GM19328 (cell line): ENCODE data around the gene HECTD4.
"Not testable (repeated sequence)": the region's sequence is repeated elsewhere in the genome, so short reads cannot be mapped to it uniquely, and the experiment has no call there.

ENCODE experiments used
- ATAC-seq: cut with Tn5 transposase; IDR thresholded peaks from one replicate; pipeline ENCODE4 v1.9.1; 2021; ENCODE audit warnings: mild to moderate bottlenecking, moderate library complexity; ENCODE audit not compliant: unreplicated experiment

Gene HECTD4

DNA sequence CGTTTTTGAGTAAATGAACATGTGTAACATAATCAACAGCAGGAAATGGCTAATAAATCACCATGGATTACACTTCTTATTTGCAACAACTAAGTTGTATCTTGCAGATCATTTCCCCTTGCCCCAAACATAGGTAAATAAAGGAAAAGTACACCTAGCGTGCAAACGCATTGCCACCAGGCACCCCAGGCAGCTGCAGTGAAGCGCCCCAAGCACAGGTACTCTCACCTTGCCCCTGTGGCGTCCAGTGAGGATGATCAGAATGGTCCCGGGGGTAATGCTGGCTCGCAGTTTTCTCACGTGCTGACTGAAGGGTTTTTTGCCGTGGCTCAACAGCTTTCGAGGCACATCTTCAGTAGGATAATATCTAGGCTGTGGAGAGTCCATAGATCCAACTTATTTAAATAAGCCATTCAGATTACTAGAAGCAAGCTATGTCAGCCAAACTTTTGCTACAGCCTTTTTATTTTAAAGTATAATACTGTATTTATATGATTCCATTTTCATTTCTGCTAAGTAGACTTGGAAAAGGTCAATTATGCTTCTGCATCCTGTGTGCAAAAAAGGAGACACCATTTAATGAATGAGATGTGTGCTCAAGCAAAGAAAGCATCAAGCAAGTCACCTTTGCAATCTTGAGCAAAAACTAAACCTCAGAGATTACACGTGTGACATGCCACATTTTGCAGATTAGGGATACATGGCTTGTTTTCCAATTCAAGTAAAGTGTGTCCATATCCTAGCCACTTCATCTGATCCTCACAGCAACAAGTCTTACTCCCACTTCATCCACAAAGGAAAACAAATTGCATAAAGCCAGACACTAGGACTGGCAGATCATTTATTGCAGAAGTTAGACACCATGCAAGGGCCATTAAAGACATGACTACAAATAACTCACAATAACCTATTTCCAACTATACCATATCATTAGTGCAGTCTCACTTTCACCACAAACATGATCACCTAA is 24.6 kb upstream of the HECTD4 start:
- ATAC-seq = no peak

DNA sequence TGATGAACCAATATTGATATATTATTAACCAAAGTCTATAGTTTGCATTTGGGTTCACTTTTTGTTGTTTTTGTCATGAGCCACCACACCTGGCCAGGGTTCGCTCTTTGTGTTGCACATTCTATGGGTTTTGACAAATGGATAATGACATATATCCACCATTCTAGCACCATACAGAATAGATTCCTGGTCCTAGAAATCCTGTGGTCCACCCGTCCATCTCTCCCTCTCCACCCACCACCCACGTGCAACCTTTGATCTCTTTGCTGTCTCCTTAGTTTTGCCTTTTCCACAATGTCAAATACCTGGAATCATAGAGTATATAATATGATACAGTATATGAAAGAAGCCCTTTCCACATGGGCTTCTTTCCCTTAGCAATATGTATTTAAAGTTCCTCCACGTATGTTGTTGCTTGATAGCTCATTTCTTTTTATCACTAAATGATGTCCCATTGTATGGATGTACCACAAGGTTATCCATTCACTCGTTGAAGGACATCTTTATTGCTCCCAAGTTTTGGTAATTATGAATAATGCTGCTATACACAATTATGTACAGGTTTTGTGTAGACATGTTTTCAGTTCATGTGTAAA is 19.8 kb upstream of the HECTD4 start:
- ATAC-seq = no peak

DNA sequence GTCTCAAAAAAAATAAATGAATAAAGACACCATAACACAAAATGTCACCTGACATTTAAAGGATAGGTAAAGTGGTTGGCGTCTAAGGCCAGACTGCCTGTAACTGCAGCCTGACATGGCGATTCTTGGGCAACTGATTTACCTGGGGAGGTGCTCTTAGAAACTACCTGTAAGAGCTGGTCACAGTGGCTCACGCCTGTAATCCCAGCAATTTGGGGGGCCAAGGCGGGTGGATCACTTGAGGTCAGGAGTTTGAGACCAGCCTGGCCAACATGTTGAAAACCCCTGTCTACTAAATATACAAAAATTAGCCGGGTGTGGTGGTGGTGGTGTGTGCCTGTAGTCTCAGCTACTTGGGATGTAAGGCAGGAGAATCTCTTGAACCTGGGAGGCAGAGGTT is 18.8 kb upstream of the HECTD4 start:
- ATAC-seq = no peak

DNA sequence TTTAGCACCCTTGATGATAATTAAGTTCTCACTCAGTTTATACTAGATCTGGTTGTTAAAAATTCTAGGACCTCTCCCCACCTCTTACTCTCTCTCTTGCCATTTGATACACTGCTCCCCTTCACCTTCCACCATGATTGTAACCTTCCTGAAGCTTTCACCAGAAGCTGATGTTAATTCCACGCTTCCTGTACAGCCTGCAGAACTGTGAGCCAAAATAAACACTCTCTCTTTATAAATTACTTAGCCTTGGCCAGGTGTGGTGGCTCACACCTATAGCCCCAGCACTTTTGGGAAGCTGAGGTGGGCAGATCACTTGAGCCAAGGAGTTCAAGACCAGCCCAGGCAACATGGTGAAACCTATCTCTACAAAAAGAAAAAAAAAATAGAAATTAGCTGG is 11.1 kb upstream of the HECTD4 start:
- ATAC-seq = no peak

DNA sequence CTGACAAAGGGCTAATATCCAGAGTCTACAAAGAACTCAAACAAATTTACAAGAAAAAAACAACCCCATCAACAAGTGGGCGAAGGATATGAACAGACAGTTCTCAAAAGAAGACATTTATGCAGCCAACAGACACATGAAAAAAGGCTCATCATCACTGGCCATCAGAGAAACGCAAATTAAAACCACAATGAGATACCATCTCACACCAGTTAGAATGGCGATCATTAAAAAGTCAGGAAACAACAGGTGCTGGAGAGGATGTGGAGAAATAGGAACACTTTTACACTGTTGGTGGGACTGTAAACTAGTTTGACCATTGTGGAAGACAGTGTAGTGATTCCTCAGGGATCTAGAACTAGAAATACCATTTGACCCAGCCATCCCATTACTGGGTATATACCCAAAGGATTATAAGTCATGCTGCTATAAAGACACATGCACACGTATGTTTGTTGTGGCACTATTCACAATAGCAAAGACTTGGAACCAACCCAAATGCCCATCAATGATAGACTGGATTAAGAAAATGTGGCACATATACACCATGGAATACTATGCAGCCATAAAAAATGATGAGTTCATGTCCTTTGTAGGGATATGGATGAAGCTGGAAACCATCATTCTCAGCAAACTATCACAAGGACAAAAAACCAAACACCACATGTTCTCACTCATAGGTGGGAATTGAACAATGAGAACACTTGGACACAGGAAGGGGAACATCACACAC is 7.9 kb upstream of the HECTD4 start:
- not testable (repeated sequence) for ATAC-seq

DNA sequence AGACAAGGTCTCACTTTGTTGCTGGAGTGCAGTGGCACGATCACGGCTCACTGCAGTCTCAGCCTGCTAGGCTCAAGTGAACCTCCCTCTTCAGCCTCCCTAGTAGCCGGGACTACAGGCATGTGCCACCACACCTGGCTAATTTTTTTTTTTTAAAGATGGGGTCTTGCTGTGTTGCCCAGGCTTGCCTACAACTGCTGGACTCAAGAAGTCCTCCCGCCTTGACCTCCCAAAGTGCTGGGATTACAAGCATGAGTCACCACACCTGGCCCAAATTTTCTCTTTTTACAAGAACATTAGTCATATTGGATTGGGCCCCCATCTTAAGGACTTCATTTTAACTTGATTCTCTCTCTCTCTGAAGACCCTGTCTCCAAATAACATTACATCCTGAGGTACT is 7.0 kb upstream of the HECTD4 start:
- ATAC-seq = no peak

DNA sequence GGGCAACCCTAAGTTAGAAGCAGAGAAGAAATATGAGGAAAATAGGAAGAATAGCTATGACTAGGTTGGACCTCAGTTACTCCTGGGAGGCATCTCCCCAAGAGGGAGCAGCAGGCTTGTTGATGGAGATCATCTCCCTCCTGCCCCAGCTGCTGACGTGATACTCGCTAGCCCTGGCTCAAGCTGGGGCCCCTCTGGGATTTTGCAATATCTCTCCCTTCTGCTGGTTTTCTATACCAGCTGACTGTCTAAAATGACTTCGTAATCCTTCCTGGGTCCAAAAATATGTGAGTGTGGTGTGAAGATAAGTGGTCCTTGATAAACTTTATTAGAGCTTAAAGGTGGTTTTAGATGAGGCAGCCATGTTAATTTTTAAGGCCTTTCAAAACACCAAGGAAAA is 4.5 kb upstream of the HECTD4 start:
- no peak for ATAC-seq

DNA sequence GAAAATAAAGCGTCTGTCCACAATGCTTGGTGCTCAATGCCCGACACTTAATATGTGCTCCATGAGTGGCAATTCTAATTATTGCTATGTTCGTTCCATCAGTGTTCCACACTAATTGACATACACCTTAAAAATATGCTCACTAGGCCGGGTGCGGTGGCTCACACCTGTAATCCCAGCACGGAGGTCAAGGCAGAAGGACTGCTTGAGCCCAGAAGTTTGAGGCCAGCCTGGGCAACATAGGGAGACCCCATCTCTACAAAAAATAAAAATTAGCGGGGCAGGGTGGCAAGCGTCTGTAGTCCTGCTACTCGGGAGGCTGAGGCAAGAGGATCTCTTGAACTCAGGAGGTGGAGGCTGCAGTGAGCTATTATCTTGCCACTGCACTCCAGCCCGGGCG is 635 bp upstream of the HECTD4 start:
- ATAC-seq = no peak

DNA sequence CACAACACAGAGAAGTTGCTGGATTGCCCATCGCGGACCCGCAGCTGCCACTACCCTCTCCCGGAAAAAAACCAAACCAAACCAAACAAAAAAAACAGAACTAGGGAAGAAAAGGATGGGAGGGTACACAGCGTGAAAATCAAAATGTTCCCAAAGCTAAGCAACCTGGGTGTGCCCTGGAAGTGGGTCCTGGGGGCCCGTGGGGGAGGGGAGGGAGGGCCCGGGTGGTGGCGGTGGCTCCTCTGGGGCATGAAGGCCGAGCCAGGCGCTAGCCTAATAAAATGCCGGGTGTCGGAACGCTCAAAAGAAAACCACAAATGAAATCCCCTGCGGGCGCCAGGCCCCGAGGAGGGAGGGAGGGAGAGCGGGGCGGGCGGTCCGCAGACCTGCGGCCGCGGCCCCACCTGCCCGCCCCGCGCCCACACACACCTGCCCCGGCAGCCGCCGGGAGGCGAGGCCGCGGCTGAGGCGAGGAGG is 787 bp downstream of the HECTD4 start:
- ATAC-seq = peak; percentile 48

DNA sequence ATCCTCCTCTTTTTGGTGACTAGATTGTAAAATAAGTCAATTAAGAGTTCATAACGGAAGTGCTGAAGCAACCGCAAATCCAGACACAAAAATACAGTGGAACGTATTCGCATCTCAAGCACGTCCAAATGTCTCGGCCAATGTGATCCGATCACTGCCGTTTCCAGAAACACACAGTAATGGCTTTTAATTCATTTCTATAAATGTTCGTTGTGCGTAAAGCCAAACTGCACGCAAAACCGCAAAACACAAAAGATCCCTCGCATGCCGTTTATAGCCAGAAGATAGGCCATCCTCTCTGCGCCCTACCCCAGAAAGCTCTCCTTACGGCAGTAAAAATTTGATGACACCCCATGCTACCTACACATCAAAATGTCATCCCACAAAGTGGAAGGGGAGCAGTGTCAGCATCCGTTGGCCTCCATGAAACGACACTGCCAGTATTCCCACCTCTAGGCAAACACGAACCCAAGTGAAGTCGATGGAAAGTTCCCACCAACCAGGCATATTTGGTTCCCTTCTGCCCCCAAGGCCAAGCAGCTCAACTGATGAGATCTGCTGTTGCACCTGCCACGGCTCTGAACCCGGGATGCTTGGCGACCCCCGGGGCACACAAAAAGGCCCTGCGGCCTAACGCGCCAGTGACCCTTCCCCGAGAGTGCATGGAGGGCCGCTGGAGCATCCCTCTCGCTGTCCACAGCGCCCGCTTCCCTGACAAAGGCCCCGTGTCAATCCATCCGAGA is 1.4 kb downstream of the HECTD4 start:
- no peak for ATAC-seq

DNA sequence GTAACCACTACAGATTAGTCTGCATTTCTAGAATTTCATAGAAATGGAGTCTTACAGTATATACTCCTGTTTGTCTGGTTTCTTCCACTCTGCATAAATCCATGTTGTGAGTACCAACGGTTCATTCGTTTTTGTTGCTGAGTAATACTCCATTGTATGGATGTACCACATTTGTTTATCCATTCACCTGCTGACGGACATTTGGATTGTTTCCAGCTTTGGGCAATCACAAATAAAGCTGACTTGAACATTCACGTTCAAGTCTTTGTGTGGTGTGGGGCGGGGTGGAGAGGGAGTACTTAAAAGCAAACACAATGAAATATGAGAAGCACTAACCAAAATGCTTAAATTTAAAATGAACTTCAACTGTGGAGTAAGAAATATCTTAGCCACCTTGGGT is 7.1 kb downstream of the HECTD4 start:
- no peak for ATAC-seq

DNA sequence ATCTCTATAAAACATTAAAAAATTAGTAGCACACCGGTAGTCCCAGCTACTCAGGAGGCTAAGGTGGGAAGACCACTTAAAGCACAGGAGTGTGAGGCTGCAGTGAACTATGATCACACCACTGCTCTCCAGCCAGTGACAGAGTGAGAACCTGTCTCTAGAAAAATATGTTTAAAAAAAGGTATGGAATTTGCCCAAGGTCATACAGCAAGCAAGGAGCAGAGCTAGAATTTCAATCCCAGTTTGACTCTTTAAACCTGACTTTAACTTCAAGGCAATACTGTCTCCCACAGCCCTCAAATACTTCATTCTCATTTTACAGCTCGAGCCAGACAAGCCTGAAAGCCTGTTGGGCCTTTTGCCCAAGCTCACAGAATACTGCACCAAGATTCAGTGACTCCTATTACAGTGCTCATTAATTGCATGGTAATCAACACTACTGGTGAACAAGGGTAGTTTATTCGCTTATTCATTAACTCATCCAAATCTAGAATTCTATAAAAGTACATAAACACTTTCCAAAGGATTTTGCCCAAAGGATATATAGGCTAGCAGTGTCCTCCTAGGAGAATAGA is 8.0 kb downstream of the HECTD4 start:
- no peak for ATAC-seq

DNA sequence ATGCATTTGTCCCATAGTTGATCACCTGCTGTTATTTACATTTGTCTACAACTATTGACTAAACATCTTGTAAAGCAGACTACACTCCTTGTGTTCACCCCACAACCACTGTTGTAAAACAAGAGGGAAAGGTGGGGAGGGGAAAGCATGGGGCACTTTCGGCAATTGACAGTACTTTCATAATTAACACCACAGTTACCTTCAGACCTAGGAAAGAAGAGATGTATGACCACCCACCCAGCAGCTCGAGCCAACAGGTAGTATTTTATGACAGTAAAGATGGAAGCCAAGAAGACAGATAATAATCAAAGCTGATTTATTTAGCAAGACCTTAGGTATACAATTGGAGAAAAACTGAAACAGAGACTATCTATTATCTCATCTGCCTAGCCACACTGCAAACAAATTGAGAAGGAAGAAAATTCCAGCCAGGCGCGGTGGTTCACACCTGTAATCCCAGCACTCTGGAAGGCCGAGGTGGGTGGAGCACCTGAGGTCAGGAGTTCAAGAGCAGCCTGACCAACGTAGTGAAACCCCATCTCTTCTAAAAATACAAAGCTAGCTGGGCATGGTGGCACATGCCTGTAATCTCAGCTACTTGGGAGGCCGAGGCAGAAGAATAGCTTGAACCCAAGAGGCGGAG is 11.2 kb downstream of the HECTD4 start:
- ATAC-seq = no peak

DNA sequence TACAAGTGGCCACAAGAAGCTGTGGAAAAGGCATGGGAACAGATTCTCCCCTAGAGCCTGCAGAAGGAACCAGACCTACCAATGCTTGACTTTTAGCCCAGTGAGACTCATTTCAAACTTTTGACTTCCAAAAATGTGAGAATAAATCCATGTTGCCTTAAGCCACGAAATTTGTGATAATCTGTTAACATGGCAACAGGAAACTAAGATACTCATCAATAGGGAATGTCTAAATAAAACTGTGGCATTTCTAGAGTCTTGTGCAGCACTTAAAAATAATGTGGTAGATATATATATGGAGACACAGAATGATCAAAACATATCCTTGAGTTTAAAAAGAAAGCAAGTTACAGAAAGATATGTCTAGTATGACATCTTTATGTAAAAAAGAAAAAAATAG is 12.0 kb downstream of the HECTD4 start:
- ATAC-seq = no peak

DNA sequence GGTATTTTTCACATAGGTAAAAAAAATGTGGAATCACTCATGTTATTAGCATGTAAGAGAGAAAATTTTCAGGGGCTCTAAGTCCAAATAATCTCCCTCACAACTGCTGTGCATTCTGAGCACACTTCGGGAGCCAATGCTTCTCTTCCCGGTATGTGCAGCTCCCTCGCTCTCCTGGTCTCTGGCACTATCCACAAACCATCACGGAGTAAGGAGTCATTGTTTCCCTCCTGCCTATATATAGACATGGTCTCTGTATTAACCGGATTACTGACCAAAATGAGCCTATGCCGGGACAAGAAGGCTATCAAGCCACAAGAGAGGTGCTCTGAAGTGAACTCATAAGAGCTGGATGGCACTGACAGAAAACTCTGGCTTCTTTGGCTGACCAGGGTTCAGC is 13.4 kb downstream of the HECTD4 start:
- ATAC-seq = no peak

DNA sequence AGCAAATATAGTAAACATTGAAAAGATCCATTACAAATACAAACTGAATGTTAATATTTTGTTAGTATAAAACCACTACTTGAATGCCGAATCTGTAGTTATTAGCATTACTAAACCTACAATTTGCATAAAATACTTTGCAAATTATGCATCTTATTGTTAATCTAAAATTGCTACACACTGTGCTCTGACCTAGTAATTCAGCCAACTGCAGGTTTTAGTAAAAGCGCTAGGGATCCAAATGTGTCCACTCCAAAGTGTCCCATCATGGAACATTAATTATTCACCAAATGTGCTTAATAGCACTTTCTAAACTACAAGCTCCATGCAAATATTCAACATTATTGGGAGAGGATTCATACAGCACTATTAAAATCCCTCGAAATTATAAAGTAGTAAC is 14.3 kb downstream of the HECTD4 start:
- no peak for ATAC-seq

DNA sequence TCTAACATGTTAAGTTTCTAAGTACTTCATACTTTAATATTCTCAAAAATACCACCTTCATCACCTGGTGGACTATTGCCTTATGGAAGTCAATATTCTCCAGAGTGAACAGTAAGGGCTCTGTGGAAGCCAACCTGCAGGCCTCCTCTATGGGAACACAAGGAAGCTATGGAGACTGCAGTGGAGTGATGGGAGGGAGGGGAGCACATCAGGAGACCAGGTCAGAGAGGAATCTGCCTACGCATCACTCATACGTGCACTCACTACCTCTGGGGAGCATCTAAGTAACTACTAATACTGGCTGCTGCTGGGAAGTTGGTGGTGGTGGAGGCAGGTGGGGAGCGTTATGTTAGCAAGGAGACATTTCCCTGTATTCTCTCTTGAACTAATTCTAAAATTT is 19.9 kb downstream of the HECTD4 start:
- no peak for ATAC-seq

DNA sequence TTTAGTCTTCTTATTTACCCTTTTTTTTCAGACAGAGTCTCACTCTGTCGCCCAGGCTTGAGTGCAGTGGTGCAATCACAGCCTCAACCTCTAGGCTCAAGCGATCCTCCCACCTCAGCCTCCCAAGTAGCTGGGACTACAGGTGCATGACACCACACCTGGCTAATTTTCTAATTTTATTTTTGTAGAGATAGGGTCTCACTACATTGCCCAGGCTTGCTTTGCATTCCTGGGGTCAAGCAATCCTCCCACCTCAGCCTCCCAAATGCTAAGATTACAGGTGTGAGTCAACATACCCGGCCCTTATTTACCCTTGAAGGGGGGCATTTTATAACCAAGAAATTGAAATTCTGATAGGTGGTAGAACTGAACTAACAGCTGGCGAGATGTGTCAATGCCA is 21.0 kb downstream of the HECTD4 start:
- ATAC-seq = no peak

DNA sequence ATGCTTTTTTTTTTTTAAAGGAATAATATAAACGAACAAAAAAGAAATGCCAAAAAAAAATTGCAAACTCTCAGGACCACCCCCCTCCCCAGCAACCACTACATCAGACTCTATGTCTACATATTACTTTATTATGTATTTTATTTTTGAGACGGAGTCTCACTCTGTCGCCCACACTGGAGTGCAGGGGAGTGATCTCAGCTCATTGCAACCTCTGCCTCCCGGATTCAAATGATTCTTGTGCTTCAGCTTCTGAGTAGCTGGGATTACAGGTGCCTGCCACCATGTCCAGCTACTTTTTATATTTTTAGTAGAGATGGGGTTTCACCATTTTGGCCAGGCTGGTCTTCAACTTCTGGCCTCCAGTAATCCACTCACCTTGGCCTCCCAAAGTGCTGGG is 22.9 kb downstream of the HECTD4 start:
- no peak for ATAC-seq

DNA sequence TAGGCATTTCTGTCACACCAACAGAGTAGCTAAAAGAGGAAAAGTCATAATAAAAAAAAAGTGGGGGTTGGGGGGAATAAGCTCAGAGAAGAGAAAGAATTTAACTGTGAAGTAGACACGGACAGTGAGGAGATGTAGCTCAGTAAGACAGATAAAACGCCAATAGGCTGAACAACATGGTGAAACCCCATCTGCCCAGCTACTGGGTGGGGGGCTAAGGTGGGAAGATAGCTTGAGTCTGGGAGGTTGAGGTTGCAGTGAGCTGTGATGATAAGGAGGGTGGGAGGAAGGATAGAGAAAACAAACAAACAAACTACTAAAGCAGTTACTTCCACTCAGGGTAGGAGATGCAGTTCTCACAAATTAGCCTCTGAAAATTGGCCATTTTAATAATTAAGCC is 25.0 kb downstream of the HECTD4 start:
- no peak for ATAC-seq
